ENCODE results near the gene MGAT5B.

DNA sequence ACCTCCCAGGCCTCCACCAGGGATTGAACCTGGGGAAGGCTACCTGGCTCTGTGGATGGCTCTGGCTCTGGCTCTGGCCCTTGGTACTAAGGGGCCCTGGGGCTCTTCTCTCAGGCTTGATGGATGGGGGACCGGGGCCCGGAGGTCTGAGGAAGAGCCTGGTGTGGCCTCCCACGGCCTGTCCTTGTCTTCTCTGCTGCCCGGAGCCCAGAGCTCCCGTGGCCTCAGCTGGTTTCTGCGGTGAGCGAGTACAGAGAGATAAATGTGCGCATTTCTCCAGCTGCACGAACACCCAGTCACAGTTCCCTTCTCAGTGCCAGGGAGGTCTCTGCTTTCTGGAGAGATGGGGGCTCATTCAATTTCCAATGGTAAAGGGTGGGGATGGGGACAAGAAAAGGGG is 9.2 kb downstream of the MGAT5B start:
- TF ChIP-seq EP300 (IDR thresholded peaks at IDR 0.05) (no peak), CTCF (IDR thresholded peaks at IDR 0.05) (no peak), POLR2A (IDR thresholded peaks at IDR 0.05) (no peak)

Data from tibial nerve (tissue), 4 donors.